Stimulated activated CD4-positive, alpha-beta T cell treated with anti-CD3 and anti-CD28 coated beads, Interleukin-1b, Interleukin-23, amount 100 ng/mL, for 4 hours (primary cell): ENCODE data around the gene STAMBP.

Experiments used
- DNase-seq, 2 donors: peaks; one replicate each; pipeline ENCODE4 v3.0.0-alpha.2; 2020; ENCODE audit warnings: low read depth in 2 of 2

STAMBP gene

GRCh38 chr2:73906847-73907505 lies 78.2 kb downstream of the STAMBP start:
- no peak for DNase-seq

- DNase-seq, result peak in 1 of 2 donors; percentile 49
Observed at GRCh38 chr2:73907840-73908452, 79.2 kb downstream of the STAMBP start.

- DNase-seq, result no peak
Observed at GRCh38 chr2:73908689-73909652, 80.2 kb downstream of the STAMBP start.

GRCh38 chr2:73910873-73911547 lies 82.2 kb downstream of the STAMBP start:
- no peak for DNase-seq

- DNase-seq, result no peak
Observed at GRCh38 chr2:73911548-73912208, 82.9 kb downstream of the STAMBP start.

GRCh38 chr2:73913414-73914054 lies 84.8 kb downstream of the STAMBP start:
- DNase-seq, result no peak

GRCh38 chr2:73914667-73915066 lies 85.9 kb downstream of the STAMBP start:
- no peak for DNase-seq

- DNase-seq, result no peak
Observed at GRCh38 chr2:73915437-73915993, 86.8 kb downstream of the STAMBP start.

- DNase-seq, result no peak
Observed at GRCh38 chr2:73916666-73917065, 87.9 kb downstream of the STAMBP start.

- no peak for DNase-seq
Observed at GRCh38 chr2:73917296-73917695, 88.5 kb downstream of the STAMBP start.

- DNase-seq, result no peak
Observed at GRCh38 chr2:73917696-73918207, 89.0 kb downstream of the STAMBP start.

GRCh38 chr2:73918856-73919255 lies 90.1 kb downstream of the STAMBP start:
- no peak for DNase-seq

- no peak for DNase-seq
Observed at GRCh38 chr2:73919596-73920228, 91.0 kb downstream of the STAMBP start.

- peak in 1 of 2 donors; percentile 35 for DNase-seq
Observed at GRCh38 chr2:73920577-73921545, 92.1 kb downstream of the STAMBP start.

- DNase-seq, result no peak
Observed at GRCh38 chr2:73921581-73921980, 92.8 kb downstream of the STAMBP start.

GRCh38 chr2:73922681-73923080 lies 93.9 kb downstream of the STAMBP start:
- no peak for DNase-seq
